Vagina (tissue), 2 donors: ENCODE data around the gene UBR4. TPM values are rescaled to one million over a fixed set of nuclear protein-coding genes. Genes with fewer than 3 reads are reported as not detected.

Experiments
- DNase-seq, 2 donors: peaks; one replicate each; pipeline ENCODE4 v3.0.0-alpha.2; 2017; ENCODE audit errors: extremely low spot score in 2 of 2
- H3K27ac ChIP-seq: fragments of 200-600 bp; sonication (generic); one replicate; pipeline ENCODE4 v1.5.1; 2019
- H3K27me3 ChIP-seq: fragments of 200-600 bp; sonication (generic); one replicate; pipeline ENCODE4 v1.5.1; 2019
- H3K36me3 ChIP-seq, 2 donors: fragments of 200-600 bp; sonication (generic); one replicate each; pipeline ENCODE4 v1.5.1; 2017 to 2019
- H3K4me1 ChIP-seq: fragments of 200-600 bp; sonication (generic); one replicate; pipeline ENCODE4 v1.5.1; 2019
- H3K4me3 ChIP-seq, 2 donors: fragments of 200-600 bp; sonication (generic); 1 replicate in 1 of 2; 2 replicates in 1 of 2; pipeline ENCODE4 v1.5.1; 2016 to 2019
- H3K9me3 ChIP-seq: fragments of 200-600 bp; sonication (generic); one replicate; pipeline ENCODE4 v1.5.1; 2019
- POLR2A ChIP-seq, 2 donors: fragments of 450-650 bp; IDR thresholded peaks; one replicate each; pipeline ENCODE4 v1.6.1; 2017; ENCODE audit warnings: antibody characterized with exemption in 2 of 2, mild to moderate bottlenecking in 2 of 2, moderate library complexity in 2 of 2
- POLR2AphosphoS5 ChIP-seq, 2 donors: sonication (generic); formaldehyde crosslinking; IDR thresholded peaks; one replicate each; pipeline ENCODE4 v1.9.0; 2017; ENCODE audit warnings: antibody characterized with exemption in 2 of 2, mild to moderate bottlenecking in 2 of 2, low read depth in 1 of 2; ENCODE audit not compliant: insufficient read depth in 1 of 2
- intact Hi-C: fragments of 100-400 bp; cut with DNase I; formaldehyde crosslinking; loops from one replicate; pipeline ENCODE4 v1.15.1; 2023
- total RNA-seq: library from RNA; depleted of rRNA; stranded (reverse); fragments of >200 nt; gene quantifications from one replicate; pipeline ENCODE4 v1.2.3, GENCODE V29; 2016
- TF ChIP-seq, protein P1 (sequence below), 3 experiments: fragments of 450-650 bp in 2 of 3; fragments of 200-600 bp in 1 of 3; sonication (generic) in 1 of 3; IDR thresholded peaks; one replicate each; pipeline ENCODE4 v1.5.1; 2017 to 2019; ENCODE audit warnings: antibody characterized with exemption in 3 of 3, mild to moderate bottlenecking in 2 of 3, moderate library complexity in 2 of 3

The UBR4 gene
- total RNA-seq, 1 donor from 2014 or later: 157 TPM

DNA sequence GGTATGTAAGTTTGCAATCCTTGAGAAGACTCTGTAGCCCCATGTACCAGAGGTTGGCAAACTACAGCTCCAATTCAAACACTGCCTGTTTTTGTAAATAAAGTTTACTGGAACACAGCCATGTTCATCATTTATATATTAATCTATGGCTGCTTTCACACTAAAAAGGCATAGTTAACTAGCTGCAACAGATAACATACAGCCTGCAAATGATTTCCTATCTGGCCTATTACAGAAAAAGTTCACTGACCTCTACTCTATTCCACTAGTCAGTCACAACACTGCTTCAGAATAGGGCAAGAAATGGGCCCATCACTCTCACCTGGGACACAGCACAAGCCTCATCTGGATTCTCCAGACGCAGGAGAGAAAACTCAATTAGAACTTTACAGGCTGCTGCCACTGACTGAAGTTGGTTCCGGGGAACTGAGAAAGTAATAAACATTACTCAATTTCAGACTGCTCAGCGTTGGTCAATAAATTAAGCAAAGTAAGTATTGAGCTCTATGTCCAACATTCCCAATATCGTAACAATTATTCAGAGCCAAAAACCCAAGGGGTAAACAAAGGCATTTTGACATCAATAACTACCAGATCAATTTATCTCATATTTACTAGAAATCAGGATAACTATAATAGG is 10.6 kb downstream of the UBR4 start:
- peaks cover 28% of the 10 kb centered on the region for H3K4me1 ChIP-seq
- intact Hi-C loops: no loop called here
- H3K4me3 ChIP-seq: no peak overlapping the region
- no peaks in the 10 kb centered on the region for H3K9me3 ChIP-seq
- DNase-seq: no peak
- no peak overlapping the region for H3K27ac ChIP-seq
- no peaks in the 10 kb centered on the region for H3K27me3 ChIP-seq
- H3K36me3 ChIP-seq: peaks cover 0 to 44% of the 10 kb centered on the region in 2 donors
- TF ChIP-seq POLR2AphosphoS5 (IDR thresholded peaks at IDR 0.05; ENCODE audit: insufficient read depth in 1 of 2, low read depth in 1 of 2): no peak
- no peak for TF ChIP-seq POLR2A (IDR thresholded peaks at IDR 0.05)

DNA sequence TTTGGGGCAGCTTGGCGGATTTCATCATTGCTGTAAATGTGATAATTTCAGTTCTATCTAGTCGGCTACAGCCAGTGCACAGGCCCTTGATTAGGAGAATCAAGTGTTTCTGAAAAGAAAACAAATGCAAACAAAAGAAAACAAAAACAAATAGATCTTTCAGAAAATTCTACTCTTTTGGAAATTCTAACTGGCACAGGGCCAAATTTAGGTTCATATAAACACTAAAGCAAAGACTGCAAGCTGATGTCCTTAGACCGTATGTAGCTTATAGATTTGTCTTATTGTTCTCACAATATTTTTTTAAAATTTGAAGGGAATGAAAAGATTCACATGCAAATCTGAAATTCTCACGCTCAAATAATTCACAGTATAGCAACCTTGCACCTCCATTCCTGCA is 11.2 kb downstream of the UBR4 start:
- Histone ChIP-seq H3K27ac (no peak overlapping the region), H3K4me1 (peaks cover 24% of the 10 kb centered on the region), H3K9me3 (no peaks in the 10 kb centered on the region), H3K4me3 (no peak overlapping the region), H3K36me3 (peaks cover 0 to 50% of the 10 kb centered on the region in 2 donors), H3K27me3 (no peaks in the 10 kb centered on the region)
- TF ChIP-seq POLR2AphosphoS5 (IDR thresholded peaks at IDR 0.05; ENCODE audit: insufficient read depth in 1 of 2, low read depth in 1 of 2): no peak
- TF ChIP-seq, protein P1, sequence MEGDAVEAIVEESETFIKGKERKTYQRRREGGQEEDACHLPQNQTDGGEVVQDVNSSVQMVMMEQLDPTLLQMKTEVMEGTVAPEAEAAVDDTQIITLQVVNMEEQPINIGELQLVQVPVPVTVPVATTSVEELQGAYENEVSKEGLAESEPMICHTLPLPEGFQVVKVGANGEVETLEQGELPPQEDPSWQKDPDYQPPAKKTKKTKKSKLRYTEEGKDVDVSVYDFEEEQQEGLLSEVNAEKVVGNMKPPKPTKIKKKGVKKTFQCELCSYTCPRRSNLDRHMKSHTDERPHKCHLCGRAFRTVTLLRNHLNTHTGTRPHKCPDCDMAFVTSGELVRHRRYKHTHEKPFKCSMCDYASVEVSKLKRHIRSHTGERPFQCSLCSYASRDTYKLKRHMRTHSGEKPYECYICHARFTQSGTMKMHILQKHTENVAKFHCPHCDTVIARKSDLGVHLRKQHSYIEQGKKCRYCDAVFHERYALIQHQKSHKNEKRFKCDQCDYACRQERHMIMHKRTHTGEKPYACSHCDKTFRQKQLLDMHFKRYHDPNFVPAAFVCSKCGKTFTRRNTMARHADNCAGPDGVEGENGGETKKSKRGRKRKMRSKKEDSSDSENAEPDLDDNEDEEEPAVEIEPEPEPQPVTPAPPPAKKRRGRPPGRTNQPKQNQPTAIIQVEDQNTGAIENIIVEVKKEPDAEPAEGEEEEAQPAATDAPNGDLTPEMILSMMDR (IDR thresholded peaks at IDR 0.05): no peak
- TF ChIP-seq POLR2A (IDR thresholded peaks at IDR 0.05): no peak
- intact Hi-C loops: no loop called here
- DNase-seq: no peak

DNA sequence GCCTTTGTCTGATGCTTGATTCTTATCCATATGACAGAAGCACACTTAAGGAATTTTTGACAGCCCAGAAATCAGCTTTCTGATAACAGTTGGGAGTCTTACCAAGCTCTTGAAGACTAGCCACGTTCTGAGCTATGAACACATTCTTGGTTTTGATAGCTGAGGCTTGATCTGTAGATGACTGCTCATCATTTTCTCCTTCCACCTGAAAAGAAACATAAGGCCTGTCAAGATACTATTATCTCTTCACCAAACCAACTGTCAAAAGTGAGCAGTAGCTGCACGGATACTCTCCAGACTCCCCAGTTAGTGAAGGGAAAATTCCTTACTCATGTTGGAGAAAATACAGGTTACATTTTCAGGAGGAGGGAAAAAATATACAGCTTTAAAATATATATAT is 12.2 kb downstream of the UBR4 start:
- no peak overlapping the region for H3K27ac ChIP-seq
- TF ChIP-seq, protein P1 (IDR thresholded peaks at IDR 0.05): no peak
- no peak for TF ChIP-seq POLR2A (IDR thresholded peaks at IDR 0.05)
- TF ChIP-seq POLR2AphosphoS5 (IDR thresholded peaks at IDR 0.05; ENCODE audit: insufficient read depth in 1 of 2, low read depth in 1 of 2): no peak
- intact Hi-C loops: no loop called here
- no peak overlapping the region for H3K4me3 ChIP-seq
- H3K27me3 ChIP-seq: no peaks in the 10 kb centered on the region
- no peak for DNase-seq
- H3K4me1 ChIP-seq: peaks cover 14% of the 10 kb centered on the region
- peaks cover 0 to 60% of the 10 kb centered on the region in 2 donors for H3K36me3 ChIP-seq
- no peaks in the 10 kb centered on the region for H3K9me3 ChIP-seq

DNA sequence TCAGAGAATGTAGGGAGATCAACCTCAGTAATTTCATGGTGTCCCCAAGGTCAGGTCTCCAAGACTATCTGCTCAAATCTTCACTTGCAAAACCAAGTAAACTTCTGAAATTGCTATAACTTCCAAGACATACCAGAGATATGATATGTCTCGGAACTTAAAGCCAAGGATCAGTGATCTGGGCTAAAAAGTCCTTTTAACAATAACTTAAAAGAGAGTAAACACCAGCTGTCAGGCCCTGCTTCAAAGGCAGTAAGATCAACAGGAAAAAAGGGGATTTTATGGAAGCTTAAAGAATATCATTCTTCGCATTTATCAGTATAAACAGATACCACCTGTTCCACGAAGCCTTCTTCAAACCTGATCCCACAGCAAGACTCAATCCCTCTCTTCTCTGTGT is 13.7 kb downstream of the UBR4 start:
- TF ChIP-seq POLR2A (IDR thresholded peaks at IDR 0.05) (no peak), POLR2AphosphoS5 (IDR thresholded peaks at IDR 0.05; ENCODE audit: insufficient read depth in 1 of 2, low read depth in 1 of 2) (no peak)
- TF ChIP-seq, protein P1 (IDR thresholded peaks at IDR 0.05): no peak
- Histone ChIP-seq H3K4me3 (no peak overlapping the region), H3K36me3 (peaks cover 0 to 74% of the 10 kb centered on the region in 2 donors), H3K4me1 (no peaks in the 10 kb centered on the region), H3K9me3 (no peaks in the 10 kb centered on the region), H3K27ac (no peak overlapping the region), H3K27me3 (no peaks in the 10 kb centered on the region)
- no peak for DNase-seq
- intact Hi-C loops: no loop called here

DNA sequence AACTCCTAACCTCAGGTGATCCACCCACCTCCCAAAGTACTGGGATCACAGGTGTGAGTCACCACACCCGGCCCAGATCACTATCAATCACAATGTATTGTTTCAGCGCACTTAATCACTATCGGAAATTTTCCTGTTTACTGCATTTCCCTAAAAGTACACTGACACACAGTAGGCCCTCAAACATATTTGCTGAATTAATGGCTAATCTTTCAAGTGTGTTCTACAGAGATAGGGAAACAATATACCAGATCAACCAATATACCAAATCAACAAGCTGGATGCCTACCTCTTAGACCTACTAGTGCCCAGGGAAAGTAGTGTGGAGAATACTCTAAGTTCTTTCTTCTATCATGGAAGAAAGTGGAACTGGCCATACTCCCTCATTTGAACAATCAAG is 17.1 kb downstream of the UBR4 start:
- Histone ChIP-seq H3K4me1 (no peaks in the 10 kb centered on the region), H3K9me3 (no peaks in the 10 kb centered on the region), H3K4me3 (no peak overlapping the region), H3K36me3 (peaks cover 0 to 78% of the 10 kb centered on the region in 2 donors), H3K27ac (no peak overlapping the region), H3K27me3 (no peaks in the 10 kb centered on the region)
- intact Hi-C loops: no loop called here
- TF ChIP-seq POLR2A (IDR thresholded peaks at IDR 0.05) (no peak), POLR2AphosphoS5 (IDR thresholded peaks at IDR 0.05; ENCODE audit: insufficient read depth in 1 of 2, low read depth in 1 of 2) (no peak)
- TF ChIP-seq, protein P1 (IDR thresholded peaks at IDR 0.05): no peak
- no peak for DNase-seq
